CD4-positive, alpha-beta T cell treated with Interleukin-12 subunit alpha and Interleukin-12 subunit beta, for 1 hour (primary cell): ENCODE results near the gene SLC35A3.
"Not testable (repeated sequence)": the region's sequence is repeated elsewhere in the genome, so short reads cannot be mapped to it uniquely, and the experiment has no call there.

Source experiments
- DNase-seq: peaks from one replicate; pipeline ENCODE4 v3.0.0-alpha.2; 2020

SLC35A3 gene

DNA sequence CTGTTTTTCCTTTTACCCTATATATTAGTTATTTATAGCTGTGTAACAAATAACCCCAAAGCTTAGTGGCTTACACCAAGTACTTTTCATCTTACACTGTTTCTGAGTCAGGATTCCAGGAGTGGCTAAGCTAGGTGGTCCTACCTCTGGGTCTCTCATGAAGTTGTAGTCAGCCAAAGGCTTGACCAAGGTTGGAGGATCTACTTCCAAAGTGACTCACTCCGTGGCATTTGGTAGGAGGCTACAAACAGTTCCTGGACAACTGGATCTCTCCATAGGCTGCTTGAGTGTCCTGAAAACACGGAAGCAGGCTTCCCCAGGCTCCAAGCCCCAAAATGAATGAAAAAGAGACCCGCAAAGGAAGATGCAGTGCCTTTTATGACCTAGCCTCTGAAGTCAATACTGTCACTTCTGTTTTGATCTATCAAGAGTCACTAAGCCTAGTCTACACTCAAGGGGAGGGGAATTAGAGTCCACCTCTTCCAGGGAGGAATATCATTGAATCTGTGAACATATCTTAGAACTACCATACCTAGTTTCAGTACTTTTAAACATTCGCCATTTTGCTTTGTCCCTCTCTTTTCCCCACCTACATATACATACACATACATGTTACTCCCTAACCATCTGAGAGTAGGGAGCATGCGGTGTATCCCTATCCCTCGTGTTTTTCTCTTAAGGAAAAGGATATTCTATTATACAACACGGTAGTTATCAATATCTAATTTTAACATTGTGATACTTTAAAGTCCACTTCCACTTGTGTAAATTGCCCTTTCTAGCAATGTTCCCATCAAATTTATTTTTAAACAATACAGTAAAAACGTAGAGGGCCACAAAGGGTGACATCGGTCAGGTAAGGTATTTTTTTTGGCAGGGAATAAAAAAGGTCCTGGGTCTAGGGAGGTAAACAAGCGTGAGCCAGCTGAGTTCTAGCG lies 67.2 kb downstream of the SLC35A3 start:
- no peak for DNase-seq

DNA sequence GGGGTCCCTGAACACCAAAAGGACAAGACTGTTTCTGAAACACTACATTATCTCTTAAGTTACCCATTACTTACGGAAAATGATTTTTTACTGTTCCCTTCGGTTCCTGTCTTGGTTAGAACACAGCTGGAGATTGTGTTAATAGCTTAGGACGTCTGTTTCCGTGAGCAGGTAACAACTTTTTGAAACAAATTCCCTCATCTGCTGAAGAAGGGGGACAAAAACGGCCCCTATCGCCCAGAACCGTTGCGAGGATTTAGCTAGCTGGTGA lies 67.8 kb downstream of the SLC35A3 start:
- DNase-seq: no peak

DNA sequence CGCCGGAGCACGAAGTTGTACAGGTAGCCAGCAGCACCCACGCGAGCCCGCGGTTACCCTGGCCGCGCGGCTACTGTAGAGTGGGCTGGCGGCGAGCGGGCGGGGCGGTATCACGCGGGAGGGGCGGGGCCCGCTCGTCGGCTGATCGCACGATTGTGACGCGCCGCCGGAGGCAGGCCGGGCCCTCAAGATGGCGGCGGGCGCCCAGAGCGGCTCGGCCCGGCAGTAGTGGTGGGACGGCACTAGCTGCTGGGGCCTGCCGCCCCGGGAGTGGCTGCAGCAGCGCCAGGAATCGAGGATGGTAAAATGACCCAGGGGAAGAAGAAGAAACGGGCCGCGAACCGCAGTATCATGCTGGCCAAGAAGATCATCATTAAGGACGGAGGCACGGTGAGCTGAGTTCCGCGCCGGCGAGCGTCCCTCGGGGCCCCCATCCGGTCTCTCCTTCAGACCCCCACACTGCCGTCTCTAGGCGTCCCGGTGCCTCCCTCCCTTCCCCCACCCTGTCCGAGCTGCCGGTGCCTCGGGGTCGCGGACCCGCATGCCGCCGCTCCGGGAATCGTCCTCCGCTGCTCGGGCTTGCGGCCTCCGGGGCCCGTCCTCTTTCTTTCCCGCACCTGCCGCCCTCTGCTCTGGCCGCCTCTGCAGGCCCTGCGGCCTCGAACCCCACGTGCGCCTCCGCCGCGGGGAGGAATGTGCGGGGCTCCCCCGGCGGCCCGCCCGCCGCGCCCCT lies 68.3 kb downstream of the SLC35A3 start:
- peak; percentile 91 for DNase-seq

DNA sequence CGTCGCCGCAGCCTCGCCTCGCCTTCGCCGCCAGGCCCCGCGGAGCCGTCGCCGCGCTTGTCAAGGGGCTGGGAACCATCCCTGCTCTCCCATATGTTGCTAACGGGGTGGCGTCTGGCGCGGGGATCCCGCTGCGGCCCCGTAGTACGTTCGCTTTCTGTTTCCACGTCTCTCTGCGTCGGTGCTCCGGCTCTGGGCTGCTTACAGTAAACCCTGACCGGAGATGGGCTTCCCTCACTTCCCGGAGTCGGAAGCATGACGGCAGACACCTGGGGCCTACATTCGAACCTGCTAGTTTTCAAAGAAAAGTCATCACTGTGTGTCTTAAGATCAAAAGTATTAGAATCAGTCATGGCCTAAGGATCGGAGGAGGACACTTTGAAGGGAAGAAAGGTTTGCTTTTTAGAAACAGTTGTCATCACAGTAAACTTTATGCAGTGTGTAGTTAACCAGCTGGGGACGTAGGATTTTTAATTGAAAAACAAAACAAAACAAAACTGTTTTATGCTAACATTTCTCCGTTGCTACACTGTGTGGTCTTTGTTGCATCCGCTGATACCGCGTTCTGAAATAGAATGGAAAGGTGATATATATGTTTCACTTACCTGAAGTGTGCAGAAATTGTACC lies 69.0 kb downstream of the SLC35A3 start:
- peak; percentile 79 for DNase-seq

DNA sequence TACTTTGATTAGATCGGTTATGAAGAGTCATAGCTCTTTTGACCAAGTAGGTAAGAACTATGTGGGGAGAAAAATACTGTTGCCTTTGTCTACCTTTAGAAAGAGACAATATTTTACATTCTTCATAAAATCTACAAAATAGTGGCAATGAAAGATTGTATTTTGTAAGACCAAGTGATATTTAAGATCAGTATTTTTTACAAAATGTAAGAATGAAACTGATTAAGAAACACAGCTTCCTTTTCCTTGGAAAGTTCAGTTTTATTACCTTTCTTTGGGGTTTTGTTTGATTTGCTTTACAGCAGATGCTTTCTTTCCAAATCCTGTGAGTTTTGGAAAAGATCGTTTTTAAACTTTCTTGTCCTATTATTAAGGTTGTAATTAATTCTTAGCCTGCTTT lies 69.8 kb downstream of the SLC35A3 start:
- DNase-seq: no peak

DNA sequence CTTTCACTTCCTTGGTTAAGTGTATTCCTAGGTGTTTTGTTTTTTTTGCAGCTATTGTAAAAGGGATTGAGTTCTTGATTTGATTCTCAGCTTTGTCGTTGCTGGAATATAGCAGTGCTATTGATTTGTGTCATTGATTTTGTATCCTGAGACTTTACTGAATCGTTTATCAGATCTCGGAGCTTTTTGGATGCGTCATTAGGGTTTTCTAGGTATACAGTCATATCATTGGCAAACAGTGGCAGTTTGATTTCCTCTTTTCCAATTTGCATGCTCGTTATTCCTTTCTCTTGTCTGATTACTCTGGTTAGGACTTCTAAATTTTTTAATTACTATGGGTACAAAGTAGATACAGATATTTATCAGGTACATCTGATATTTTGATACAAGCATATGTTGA lies 75.4 kb downstream of the SLC35A3 start:
- DNase-seq: no peak

DNA sequence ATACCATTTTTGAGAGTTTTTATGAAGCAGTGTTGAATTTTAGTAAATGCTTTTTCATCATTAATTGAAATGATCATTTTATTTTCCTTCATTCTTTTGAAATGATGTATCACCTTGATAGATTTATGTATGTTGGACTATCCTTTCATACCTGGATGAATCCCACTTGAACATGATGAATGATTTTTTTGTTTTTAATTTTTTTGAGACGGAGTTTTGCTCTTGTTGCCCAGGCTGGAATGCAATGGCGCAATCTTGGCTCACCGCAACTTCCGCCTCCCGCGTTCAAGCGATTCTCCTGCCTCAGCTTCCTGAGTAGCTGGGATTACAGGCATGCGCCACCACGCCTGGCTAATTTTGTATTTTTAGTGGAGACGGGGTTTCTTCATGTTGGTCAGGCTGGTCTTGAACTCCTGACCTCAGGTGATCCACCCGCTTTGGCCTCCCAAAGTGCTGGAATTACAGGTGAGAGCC lies 77.5 kb downstream of the SLC35A3 start:
- DNase-seq: not testable (repeated sequence)

DNA sequence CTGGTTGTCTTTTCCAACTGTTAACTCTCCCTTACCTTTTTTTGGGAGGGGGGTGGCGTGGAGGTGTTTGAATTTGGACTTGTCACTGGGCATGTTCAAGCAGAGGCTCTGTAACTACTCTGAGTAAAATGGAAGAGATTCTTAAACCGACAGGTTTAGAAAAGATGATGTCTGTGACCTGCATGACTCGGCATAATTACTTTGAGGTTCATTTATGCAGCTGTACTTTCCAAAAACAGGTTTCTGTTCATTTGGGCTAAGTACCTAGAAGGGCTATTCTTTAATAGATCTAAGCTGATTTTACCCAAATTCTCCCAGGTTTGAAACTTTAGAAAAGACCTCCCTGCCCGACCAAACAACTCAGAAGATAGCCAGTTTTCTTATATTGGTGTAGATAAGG lies 80.3 kb downstream of the SLC35A3 start:
- DNase-seq: no peak

DNA sequence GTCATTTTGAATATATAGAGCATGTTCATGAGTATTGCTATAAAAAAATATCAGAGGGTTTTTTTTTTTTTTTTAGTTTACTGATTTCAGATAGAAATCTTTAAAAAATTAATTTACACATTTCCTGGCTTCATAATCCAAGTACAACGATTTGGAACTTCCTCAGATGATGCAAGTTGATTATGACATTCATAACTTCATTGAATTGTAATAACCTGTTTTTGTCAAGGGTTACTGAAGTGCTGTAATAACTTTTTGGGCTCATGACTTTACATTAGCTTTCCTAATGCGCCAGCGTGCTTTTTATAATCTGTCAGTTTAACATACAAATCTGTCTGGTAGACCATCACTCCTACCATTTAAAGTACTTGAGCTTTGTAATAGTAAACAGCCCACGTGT lies 81.6 kb downstream of the SLC35A3 start:
- no peak for DNase-seq

DNA sequence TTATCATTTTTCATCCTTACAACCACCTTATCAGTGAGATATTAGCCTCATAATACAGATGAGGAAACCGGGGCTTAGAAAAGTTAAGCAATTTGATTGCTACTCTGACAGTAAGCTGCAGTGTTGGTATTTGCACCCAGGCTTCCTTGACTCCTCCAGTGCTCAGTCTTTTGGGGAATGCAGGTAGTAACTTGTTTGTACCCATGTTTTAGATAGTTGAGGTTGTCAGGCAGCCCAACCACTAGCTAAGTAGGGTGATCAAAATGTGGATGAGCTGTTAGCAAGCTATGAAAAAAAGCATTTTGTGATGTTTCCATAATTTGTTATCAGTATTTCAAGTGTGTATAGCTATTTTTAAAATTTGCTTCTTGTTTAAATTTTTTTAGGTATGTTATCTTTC lies 82.1 kb downstream of the SLC35A3 start:
- no peak for DNase-seq

DNA sequence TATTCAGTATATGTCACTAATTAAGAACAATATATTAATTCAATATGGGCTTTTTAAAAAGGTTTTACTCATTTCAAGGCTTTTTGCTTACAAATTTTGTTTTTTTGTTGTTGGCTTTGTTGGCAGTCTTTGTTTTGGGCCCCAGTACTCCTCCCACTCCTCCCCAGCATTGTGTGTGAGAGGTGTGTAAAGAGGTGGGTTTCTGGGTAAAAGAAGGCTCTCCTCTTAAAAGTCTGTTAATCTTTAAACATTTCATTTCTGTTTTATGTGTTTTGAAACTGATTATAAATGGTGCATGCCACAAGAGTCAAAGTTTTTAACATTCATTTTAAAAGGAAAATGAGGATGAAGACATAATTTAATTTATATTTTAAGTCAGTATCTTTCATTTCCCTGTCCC lies 83.3 kb downstream of the SLC35A3 start:
- DNase-seq: no peak

DNA sequence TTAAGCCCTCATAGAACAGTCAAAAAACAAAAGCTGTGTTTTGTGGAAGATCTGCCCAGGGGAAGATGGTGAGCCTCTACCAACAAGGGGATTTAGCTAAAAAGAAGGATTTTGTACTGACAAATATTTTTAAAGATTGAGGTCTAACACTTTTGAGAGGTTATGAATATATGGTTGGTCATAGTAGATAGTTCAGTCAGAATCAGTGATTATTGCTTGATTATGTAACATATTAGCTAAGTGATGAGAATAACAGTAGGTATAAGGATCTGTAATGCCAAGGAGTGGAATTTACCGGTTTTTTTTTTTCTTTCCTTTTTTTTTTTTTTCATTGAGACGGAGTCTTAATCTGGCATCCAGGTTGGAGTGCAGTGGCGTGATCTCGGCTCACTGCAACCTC lies 83.9 kb downstream of the SLC35A3 start:
- DNase-seq: no peak

DNA sequence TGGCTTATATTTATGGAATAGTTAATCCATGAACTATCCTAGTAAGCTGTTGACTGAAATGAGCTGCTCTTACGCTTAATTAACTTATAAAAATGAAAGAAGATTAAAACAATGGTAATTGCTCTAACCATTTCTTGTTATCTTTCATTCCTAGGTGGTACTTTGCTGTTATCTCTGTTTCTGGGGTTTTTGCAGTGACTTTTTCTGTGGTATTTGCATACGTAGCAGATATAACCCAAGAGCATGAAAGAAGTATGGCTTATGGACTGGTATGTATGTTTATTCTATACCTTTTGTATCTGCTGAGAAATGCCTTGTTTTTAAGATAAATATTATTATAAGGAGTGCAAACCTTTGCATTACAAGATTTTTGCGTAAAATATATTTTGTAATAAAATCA lies 91.9 kb downstream of the SLC35A3 start:
- no peak for DNase-seq

DNA sequence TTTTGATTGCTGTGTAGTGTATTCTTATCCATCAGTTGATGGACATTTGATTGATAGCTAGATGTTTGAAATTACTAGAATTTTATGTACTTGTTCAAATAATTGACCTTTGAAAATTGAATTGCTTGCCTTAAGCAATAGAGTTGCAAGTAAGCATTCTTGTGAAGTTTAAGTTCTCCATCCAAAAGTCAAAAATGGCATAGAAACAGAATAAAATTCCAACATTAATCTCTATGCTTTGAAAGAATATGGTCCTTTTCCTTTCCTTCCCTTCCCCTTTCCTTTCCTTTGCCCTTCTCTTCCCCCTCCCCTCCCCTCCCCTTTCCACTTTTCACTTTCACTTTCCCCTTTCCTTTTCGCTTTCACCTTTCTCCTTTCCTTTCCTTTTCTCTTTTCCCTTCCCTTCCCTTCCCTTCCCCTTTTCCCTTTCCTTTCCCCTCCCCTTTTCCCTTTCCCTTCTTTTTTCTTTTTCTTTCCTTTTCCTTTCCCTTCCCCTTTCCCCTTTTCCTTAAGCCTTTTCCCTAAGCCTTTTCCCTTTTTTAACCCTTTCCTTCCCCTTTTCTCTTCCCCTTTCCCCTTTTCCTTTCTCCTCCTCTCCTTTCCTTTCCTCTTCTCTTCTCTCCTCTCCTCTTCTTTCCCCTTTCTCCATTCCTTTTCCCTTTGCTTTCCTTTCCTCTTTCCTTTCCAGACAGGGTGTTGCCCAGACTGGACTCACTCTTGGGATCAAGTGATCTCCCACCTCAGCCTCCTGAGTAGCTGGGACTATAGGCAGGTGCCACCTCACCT lies 95.6 kb downstream of the SLC35A3 start:
- no peak for DNase-seq

DNA sequence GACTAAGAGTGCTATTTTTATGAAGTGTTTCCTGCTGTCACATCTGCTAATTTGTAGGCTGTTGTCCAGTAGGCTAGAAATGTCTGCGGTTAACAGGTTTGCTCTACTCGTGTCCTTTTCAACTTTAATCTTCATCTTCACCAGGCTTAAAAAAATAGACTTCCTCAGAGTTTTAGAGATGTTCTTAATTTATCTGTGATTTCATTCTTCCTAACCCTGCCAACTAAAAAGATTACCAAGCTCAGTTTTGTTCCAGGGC lies 96.1 kb downstream of the SLC35A3 start:
- no peak for DNase-seq

DNA sequence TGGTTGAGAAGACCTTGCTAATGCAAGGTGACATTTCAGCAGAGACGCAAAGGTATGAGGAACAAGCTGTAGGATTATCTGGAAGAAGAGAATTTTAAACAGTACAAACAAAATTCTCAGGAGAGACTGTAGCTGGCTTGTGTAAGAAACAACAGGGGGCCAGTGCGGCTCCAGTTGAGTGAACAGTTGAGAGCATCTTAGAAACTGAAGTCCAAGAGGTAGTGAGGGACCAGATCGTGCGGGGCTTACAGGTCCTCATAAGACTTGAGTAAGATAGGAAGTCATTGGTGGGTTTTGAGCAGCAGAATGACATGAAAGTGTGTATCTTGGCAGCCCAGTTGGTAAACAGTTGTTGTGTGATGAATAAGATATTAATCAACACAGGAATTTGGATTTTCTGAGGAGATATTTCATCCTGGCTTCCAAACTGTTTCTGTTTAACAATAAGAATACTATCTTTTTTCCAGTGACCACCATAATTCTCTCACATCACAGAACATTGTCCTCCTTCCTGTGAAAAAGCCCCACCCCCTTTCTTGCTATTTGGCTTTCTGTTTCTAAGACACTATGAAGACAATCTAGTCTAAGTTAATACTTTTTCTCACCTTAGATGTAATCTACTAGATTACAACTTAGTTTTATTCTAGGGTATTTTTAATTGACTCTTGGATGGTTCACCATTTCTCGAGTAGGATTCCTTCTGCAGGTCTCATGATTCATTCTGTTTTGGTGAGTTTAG lies 100.6 kb downstream of the SLC35A3 start:
- no peak for DNase-seq

DNA sequence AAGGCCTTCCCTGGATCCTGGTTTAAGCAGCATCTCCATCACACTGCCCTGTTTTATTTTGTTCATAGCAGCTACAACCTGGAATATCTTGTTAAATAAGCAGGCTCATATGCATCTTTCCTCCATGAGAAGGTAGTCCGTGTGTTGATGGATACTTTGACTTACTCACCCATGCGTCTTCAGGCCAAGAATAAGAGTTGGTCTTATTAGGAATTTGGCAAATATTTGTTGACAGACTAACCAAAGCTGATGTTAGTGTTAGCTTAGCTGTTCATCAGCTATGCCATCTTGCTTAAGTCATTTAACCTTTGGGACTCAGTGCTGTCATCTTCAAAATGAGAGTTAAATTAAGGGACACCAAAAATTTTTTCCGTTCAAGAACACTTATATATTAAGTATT lies 103.7 kb downstream of the SLC35A3 start:
- DNase-seq: no peak

DNA sequence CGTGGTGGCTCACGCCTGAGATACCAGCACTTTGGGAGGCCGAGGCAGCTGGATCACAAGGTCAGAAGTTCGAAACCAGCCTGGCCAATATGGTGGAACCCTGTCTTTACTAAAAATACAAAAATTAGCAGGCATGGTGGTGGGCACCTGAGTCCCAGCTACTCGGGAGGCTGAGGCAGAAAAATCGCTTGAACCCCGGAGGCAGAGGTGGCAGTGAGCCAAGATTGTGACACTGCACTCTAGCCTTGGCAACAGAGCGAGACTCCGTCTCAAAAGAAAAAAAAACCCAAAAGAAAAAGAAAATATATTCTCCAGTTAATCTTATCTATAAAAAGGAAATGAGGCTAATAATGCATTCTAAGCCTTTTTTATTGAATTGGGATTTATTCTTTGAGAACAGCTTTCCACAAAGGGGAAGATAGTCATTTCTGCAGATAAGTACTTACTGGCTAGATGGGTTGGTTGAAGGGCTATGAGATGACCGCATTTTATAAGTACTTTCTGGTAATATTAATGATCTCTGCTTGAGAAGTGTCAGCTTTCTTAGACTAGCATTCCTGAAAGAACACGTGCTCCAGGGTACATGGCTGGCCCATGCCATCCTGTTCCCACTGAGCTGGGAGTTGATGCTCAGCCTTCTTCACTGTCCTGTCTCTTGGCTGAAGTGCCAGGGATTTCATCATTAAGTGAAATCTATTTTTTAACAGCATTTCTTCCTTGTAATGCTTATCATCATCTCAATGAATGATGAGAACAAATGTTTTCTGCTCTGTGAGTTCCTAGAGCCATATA lies 105.0 kb downstream of the SLC35A3 start:
- DNase-seq: no peak

DNA sequence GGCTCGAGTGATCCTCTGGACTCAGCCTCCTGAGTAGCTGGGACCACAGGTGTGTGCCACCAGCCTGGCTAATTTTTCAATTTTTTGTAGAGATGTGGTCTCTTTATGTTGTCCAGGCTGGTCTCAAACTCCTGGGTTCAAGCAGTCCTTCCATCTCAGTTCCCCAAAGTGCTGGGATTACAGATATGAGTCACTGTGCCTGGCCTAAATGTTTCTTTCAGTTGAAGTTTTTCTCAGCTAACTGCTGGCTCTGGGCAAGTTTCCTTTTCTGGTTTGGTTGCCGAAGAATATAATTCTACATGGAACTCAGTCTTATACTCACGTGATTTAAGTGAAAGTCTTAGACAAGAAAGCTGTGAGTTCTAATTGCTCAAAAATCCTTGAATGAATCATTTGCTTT lies 106.0 kb downstream of the SLC35A3 start:
- DNase-seq: no peak

DNA sequence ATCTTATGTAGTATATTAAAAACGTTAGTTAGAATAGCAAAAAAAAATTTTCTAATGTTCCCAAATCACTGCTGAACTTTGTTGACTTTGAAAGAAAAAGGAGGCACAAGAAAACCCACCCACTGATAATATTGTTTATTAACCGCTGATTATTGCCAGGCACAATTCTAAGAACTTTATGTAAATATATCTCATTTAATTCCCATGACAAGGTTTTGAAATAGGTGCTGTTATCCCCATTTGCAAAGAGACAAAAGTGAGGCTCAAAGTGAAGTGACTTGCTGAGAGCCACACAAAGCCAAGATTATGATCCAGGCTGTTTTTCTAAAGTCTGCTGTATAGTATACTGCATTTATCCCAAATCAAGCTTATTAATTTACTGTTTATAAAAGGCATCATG lies 106.5 kb downstream of the SLC35A3 start:
- DNase-seq: no peak

DNA sequence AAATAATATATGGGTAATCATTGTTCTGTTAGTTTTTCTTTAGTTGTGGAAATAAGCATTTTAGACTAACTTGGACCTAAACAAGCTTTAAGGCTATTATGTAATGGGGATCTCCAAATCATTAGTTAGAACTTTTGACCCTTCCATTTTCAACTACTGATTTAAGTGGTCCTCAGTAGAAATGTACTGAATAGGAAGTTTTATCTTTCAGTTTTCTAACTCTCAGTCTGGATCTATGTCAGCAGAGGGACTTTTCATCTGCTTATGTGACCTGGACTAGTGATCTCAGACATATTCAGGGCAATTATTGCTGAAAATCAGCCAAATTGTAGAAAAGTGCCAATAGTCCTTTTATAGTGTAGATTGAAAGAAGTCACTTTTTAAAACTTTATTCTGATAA lies 106.9 kb downstream of the SLC35A3 start:
- DNase-seq: no peak

DNA sequence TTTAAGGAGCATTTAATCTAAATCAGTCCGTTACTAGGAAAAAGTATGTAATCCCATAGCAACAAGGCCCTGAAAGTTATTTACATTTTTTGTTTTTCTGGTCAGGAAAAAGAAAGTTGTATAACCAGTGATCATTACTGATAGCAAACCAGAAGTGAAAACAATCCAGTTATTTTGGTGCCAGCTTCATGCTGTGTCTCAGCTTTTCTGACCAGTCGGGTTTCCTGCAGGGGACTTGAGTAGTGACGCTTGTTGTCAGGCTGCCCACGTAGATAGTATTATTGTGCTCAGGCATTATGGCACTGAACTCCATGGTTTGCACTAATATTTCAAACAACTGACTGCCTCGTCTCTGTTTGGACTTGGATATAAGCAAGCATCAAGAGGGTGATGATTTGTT lies 107.7 kb downstream of the SLC35A3 start:
- DNase-seq: no peak
